Testis (tissue), 3 donors: ENCODE data around the gene TESK2. TPM values are rescaled to one million over a fixed set of nuclear protein-coding genes. Genes with fewer than 3 reads are reported as not detected.
A peak's percentile ranks its signal among the peaks of the same experiment; 100 is the strongest.

Experiments used
- DNase-seq: peaks from one replicate; pipeline ENCODE4 v3.0.0-alpha.2; 2019
- H3K27ac ChIP-seq, 2 donors: fragments of 200-600 bp; sonication (generic); one replicate each; pipeline ENCODE4 v1.5.1; 2019
- H3K27me3 ChIP-seq: fragments of 200-600 bp; sonication (generic); one replicate; pipeline ENCODE4 v1.5.1; 2019
- H3K36me3 ChIP-seq: fragments of 200-600 bp; sonication (generic); one replicate; pipeline ENCODE4 v1.5.1; 2017; ENCODE audit warnings: low read depth; ENCODE audit errors: missing control alignments
- H3K4me1 ChIP-seq: fragments of 200-600 bp; sonication (generic); one replicate; pipeline ENCODE4 v1.5.1; 2019
- H3K4me3 ChIP-seq, 2 donors: fragments of 200-600 bp; sonication (generic); one replicate each; pipeline ENCODE4 v1.5.1; 2017 to 2019
- H3K9me3 ChIP-seq: fragments of 200-600 bp; sonication (generic); one replicate; pipeline ENCODE4 v1.5.1; 2017
- POLR2A ChIP-seq: fragments of 450-650 bp; IDR thresholded peaks from one replicate; pipeline ENCODE4 v1.6.1; 2017; ENCODE audit warnings: antibody characterized with exemption, mild to moderate bottlenecking, moderate library complexity
- WGBS, 2 donors: methylation state at CpG; one replicate each; pipeline ENCODE4 v1.1.5; 2018; 5-methylcytosine and 5-hydroxymethylcytosine counted together
- intact Hi-C: fragments of 100-400 bp; cut with DNase I; formaldehyde crosslinking; loops from one replicate; pipeline ENCODE4 v1.15.1; 2023; ENCODE audit warnings: low total_unique reads
- polyA plus RNA-seq: library from polyadenylated mRNA; stranded (reverse); fragments of 350-450 nt; fragmentation: Illumina TruSeq; extraction: RNeasy Lipid Tissue Mini Kit (QIAGEN cat#74804); gene quantifications from one replicate; pipeline ENCODE4 v1.2.3, GENCODE V29; 2014; ENCODE audit warnings: low read depth, low replicate concordance; ENCODE audit not compliant: insufficient read depth
- total RNA-seq, 2 donors: library from RNA; depleted of rRNA; stranded (reverse); fragments of >200 nt; gene quantifications; one replicate each; pipeline ENCODE4 v1.2.3, GENCODE V29; 2016
- TF ChIP-seq, protein P1 (sequence below), 3 experiments: fragments of 450-650 bp in 2 of 3; fragments of 200-600 bp in 1 of 3; sonication (generic) in 1 of 3; IDR thresholded peaks; one replicate each; pipeline ENCODE4 v1.5.1; 2016 to 2019; ENCODE audit warnings: antibody characterized with exemption in 3 of 3, mild to moderate bottlenecking in 2 of 3, moderate library complexity in 1 of 3

TESK2 gene
- total and polyA plus RNA-seq, 3 donors from 2014 or later: 14.3 to 22.7 (median 20.9) TPM

DNA sequence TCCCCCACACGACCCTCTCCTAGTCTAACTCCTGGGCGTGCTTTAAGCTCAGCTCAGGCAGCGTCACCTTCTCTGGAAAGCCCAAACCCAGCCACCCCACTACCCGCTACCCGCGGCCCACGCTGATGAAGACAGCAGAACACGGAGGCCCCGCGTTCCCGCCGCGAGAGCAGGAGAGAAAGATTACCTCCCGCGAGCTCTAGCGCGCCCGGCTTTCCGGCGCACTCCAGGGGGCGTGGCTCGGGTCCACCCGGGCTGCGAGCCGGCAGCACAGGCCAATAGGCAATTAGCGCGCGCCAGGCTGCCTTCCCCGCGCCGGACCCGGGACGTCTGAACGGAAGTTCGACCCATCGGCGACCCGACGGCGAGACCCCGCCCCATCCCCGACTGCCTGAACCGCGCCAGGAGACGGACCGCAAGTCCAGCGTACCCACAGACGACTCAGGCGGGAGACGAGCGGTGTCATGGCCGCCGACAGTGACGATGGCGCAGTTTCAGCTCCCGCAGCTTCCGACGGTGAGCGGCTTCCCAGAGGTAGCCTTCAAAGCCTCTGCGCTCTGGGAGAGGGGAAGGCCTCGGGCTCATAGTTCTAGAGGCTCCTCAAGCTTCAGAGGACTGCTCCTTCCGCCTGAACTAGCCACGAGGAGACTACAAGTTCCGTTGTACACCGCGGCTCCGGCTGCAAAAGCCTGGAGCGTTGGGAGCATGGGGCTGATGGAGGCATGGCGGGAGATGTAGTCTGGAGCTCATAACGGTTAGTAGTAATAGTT lies 151.0 kb downstream of the TESK2 start, which contains the start of the genes MUTYH and TOE1:
Gene MUTYH (minus strand): TSS at position 652 of the 770 bp plus-strand sequence. CDS start 5,935 bp downstream, outside the sequence.
Gene TOE1 (plus strand): TSS at position 382 of the 770 bp plus-strand sequence. CDS start 83 bp downstream, at position 465.
- H3K27me3 ChIP-seq: no peaks in the 10 kb centered on the region
- DNase-seq: peak; percentile 93
- H3K9me3 ChIP-seq: no peaks in the 10 kb centered on the region
- TF ChIP-seq, protein P1, sequence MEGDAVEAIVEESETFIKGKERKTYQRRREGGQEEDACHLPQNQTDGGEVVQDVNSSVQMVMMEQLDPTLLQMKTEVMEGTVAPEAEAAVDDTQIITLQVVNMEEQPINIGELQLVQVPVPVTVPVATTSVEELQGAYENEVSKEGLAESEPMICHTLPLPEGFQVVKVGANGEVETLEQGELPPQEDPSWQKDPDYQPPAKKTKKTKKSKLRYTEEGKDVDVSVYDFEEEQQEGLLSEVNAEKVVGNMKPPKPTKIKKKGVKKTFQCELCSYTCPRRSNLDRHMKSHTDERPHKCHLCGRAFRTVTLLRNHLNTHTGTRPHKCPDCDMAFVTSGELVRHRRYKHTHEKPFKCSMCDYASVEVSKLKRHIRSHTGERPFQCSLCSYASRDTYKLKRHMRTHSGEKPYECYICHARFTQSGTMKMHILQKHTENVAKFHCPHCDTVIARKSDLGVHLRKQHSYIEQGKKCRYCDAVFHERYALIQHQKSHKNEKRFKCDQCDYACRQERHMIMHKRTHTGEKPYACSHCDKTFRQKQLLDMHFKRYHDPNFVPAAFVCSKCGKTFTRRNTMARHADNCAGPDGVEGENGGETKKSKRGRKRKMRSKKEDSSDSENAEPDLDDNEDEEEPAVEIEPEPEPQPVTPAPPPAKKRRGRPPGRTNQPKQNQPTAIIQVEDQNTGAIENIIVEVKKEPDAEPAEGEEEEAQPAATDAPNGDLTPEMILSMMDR (IDR thresholded peaks at IDR 0.05): no peak
- peak; percentile 37 for TF ChIP-seq POLR2A
- no peaks in the 10 kb centered on the region for H3K36me3 ChIP-seq
- intact Hi-C loops: no loop called here
- H3K4me1 ChIP-seq: peaks cover 16% of the 10 kb centered on the region
- H3K27ac ChIP-seq: peak within 1 kb of the TSS; percentile 90 to 91
- 1 to 2% methylated on average over 8 to 66 of the region's 70 CpGs for WGBS, 2 donors
- peak within 1 kb of the TSS; percentile 71 to 82 for H3K4me3 ChIP-seq

DNA sequence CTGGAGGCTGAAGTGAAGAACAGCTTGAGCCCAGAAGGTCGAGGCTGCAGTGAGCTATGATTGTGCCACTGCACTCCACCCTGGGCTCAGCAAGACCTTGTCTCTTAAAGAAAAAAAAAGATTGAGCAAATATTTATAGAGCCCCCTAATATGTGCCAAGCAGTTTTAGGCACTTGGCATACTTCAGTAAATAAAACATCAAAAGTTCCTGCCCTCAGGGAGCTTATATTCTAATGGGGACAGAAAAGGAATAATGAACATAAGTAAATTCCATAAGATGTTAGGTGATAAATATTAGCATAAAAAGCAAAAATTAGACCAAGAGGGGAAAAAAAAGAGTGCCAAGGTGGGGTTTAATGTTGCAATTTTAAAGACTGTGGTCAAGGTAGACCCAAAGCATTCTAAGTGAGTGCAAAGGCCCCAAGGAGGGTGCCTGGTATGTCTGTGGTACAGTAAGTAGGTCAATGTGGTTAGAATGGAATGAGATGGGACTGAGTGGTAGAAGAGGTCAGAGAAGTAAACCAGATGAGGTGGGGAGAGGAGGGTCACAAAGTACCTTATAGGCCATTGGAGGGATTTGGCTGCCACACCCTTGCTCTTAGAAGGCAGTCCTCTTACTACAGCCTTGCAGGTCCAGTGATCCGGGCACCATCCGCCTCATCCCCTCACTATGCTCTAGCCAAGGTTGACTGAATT lies 153.2 kb downstream of the TESK2 start:
- intact Hi-C loops: no loop called here
- WGBS, 2 donors: 92% methylated on average over 3 of the region's 3 CpGs
- no peaks in the 10 kb centered on the region for H3K27me3 ChIP-seq
- no peaks in the 10 kb centered on the region for H3K9me3 ChIP-seq
- H3K36me3 ChIP-seq: no peaks in the 10 kb centered on the region
- no peak for TF ChIP-seq POLR2A
- TF ChIP-seq, protein P1 (IDR thresholded peaks at IDR 0.05): no peak
- H3K4me1 ChIP-seq: peaks cover 16% of the 10 kb centered on the region
- H3K27ac ChIP-seq: no peak overlapping the region
- no peak overlapping the region for H3K4me3 ChIP-seq
- no peak for DNase-seq

DNA sequence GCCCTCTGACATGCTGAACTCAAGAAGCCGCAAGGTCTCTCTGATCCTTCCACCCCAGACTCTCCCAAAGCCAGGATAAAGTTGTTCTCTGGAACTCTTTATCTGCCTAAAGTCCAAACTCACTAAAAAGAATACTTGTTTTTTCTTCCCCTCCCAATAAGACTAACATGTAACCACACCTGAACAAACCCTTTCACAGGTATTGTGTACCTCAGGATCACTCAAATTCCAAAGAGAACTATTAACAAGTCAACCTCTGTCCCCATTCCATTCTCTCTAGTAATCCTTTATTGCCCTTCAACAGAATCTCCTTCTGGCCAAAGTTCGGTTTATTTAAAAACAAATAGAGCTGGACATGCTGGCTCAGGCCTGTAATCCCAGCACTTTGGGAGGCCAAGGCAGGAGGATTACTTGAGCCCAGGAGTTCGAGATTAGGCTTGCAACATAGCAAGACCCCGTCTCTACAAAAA lies 155.1 kb downstream of the TESK2 start:
- H3K9me3 ChIP-seq: no peaks in the 10 kb centered on the region
- peaks cover 10% of the 10 kb centered on the region for H3K4me1 ChIP-seq
- TF ChIP-seq, protein P1 (IDR thresholded peaks at IDR 0.05): no peak
- TF ChIP-seq POLR2A: no peak
- no peak for DNase-seq
- H3K27me3 ChIP-seq: no peaks in the 10 kb centered on the region
- no peak overlapping the region for H3K27ac ChIP-seq
- no peaks in the 10 kb centered on the region for H3K36me3 ChIP-seq
- 94 to 96% methylated on average over 4 of the region's 4 CpGs for WGBS, 2 donors
- intact Hi-C loops: no loop called here
- H3K4me3 ChIP-seq: no peak overlapping the region

DNA sequence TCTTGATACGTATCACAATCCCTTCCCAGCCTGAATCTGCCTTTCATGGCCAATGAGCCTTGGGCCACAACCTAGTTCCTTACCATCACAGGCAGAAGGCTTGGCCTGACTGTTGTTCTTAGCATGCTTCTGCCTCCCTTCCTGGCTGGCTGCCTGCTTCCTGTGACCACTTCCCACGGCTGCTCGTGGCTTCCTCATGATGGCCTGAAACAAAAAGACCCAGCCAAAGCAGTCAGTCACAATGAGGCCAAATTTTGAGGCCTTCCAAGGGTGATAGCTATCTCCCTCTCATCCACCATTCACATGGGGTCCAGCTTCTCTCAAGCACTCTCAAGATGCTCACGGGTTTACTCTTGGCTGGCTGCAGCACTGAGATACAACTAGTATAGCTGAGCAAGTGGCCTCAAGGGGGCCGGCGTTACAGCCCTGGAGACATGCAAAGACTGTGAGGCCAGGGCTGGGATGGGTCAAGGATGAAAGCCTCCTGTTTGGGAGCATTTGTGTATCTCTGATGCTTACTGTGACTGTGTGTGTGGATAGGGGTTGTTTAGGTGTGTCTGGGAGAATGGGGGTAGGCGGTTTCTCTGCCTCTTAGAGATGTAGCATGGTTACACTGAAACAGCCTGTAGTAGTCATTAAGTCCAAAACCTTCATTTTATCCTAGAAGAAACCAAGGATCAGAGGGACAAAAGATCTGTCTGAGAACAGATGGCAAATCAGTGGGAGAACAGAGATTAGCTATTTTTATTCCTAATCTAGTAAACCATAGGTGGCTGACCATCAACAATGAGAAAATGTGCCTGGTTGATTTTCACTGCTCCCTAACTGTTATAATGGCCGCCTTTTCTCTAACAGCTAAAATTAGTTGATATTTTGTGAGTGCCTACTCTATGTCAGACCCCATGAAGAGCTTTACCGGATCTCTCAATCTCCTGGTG lies 156.4 kb downstream of the TESK2 start:
- TF ChIP-seq, protein P1 (IDR thresholded peaks at IDR 0.05): no peak
- no peak for TF ChIP-seq POLR2A
- intact Hi-C loops: no loop called here
- peaks cover 7% of the 10 kb centered on the region for H3K4me1 ChIP-seq
- H3K9me3 ChIP-seq: no peaks in the 10 kb centered on the region
- no peak overlapping the region for H3K27ac ChIP-seq
- H3K27me3 ChIP-seq: no peaks in the 10 kb centered on the region
- no peaks in the 10 kb centered on the region for H3K36me3 ChIP-seq
- 64 to 70% methylated on average over 8 to 9 of the region's 9 CpGs for WGBS, 2 donors
- DNase-seq: no peak
- no peak overlapping the region for H3K4me3 ChIP-seq
